Uterus (tissue), 4 donors: ENCODE measurements around the gene AUH. TPM values are rescaled to one million over a fixed set of nuclear protein-coding genes. Genes with fewer than 3 reads are reported as not detected.

Experiments
- DNase-seq, 2 donors: peaks; one replicate each; pipeline ENCODE4 v3.0.0-alpha.2; 2019 to 2020
- H3K27ac ChIP-seq, 2 donors: fragments of 200-600 bp; sonication (generic); 1 replicate in 1 of 2; 2 replicates in 1 of 2; pipeline ENCODE4 v1.5.1; 2016 to 2018
- H3K27me3 ChIP-seq, 2 donors: fragments of 200-600 bp; sonication (generic); one replicate each; pipeline ENCODE4 v1.5.1; 2018 to 2019; ENCODE audit warnings: control low read depth in 1 of 2
- H3K36me3 ChIP-seq, 2 donors: fragments of 200-600 bp; sonication (generic); one replicate each; pipeline ENCODE4 v1.5.1; 2019; ENCODE audit warnings: control low read depth in 1 of 2
- H3K4me1 ChIP-seq, 2 donors: fragments of 200-600 bp; sonication (generic); one replicate each; pipeline ENCODE4 v1.5.1; 2018 to 2019; ENCODE audit warnings: control low read depth in 1 of 2
- H3K4me3 ChIP-seq, 2 donors: fragments of 200-600 bp; sonication (generic); 1 replicate in 1 of 2; 2 replicates in 1 of 2; pipeline ENCODE4 v1.5.1; 2018 to 2019; ENCODE audit warnings: mild to moderate bottlenecking in 1 of 2
- H3K9me3 ChIP-seq, 2 donors: fragments of 200-600 bp; sonication (generic); one replicate each; pipeline ENCODE4 v1.5.1; 2019; ENCODE audit warnings: control low read depth in 1 of 2
- CTCF ChIP-seq, 4 experiments: fragments of 200-600 bp in 2 of 4; fragments of 450-650 bp in 2 of 4; sonication (generic) in 2 of 4; IDR thresholded peaks; one replicate each; pipeline ENCODE4 v1.5.1; 2016 to 2019; ENCODE audit warnings: antibody characterized with exemption in 4 of 4, mild to moderate bottlenecking in 2 of 4, moderate library complexity in 1 of 4
- POLR2A ChIP-seq, 2 donors: fragments of 450-650 bp; IDR thresholded peaks; one replicate each; pipeline ENCODE4 v1.6.1; 2016; ENCODE audit warnings: antibody characterized with exemption in 2 of 2, mild to moderate bottlenecking in 1 of 2, moderate library complexity in 1 of 2
- intact Hi-C: fragments of 100-400 bp; cut with DNase I; formaldehyde crosslinking; loops from one replicate; pipeline ENCODE4 v1.15.1; 2023; ENCODE audit warnings: low total_unique reads
- total RNA-seq, 4 donors: library from RNA; depleted of rRNA in 3 of 4; stranded (reverse); fragments of >200 nt in 3 of 4; gene quantifications; one replicate each; pipeline versions ENCODE4 v1.1.0 to v1.2.4, GENCODE V29; 2014 to 2023
- donor health status: DM: yes; HTN: yes; CAD: no.

AUH gene
- total RNA-seq, 4 donors from 2014 or later, result 4.4 to 36.7 (median 23.7) TPM

- no peak for TF ChIP-seq POLR2A (IDR thresholded peaks at IDR 0.05)
- no peak for TF ChIP-seq CTCF (IDR thresholded peaks at IDR 0.05)
- Histone ChIP-seq H3K36me3 (no peaks in the 10 kb centered on the region), H3K27me3 (no peaks in the 10 kb centered on the region), H3K4me1 (no peaks in the 10 kb centered on the region), H3K4me3 (no peak overlapping the region), H3K9me3 (no peaks in the 10 kb centered on the region), H3K27ac (no peak overlapping the region)
- no peak for DNase-seq
- intact Hi-C loops, result no loop called here
Observed at GRCh38 chr9:91258451-91258850, 103.3 kb downstream of the AUH start.

GRCh38 chr9:91256235-91256634 is 105.5 kb downstream of the AUH start:
- no peak overlapping the region for H3K4me3 ChIP-seq
- DNase-seq, result no peak
- H3K4me1 ChIP-seq, result no peaks in the 10 kb centered on the region
- no peaks in the 10 kb centered on the region for H3K9me3 ChIP-seq
- no peak for TF ChIP-seq CTCF (IDR thresholded peaks at IDR 0.05)
- TF ChIP-seq POLR2A (IDR thresholded peaks at IDR 0.05), result no peak
- H3K36me3 ChIP-seq, result no peaks in the 10 kb centered on the region
- intact Hi-C loops, result no loop called here
- no peaks in the 10 kb centered on the region for H3K27me3 ChIP-seq
- no peak overlapping the region for H3K27ac ChIP-seq

GRCh38 chr9:91255327-91255726 is 106.4 kb downstream of the AUH start:
- H3K4me3 ChIP-seq, result no peak overlapping the region
- no peaks in the 10 kb centered on the region for H3K9me3 ChIP-seq
- no peaks in the 10 kb centered on the region for H3K36me3 ChIP-seq
- no peak for DNase-seq
- no peak overlapping the region for H3K27ac ChIP-seq
- no peaks in the 10 kb centered on the region for H3K27me3 ChIP-seq
- H3K4me1 ChIP-seq, result no peaks in the 10 kb centered on the region
- intact Hi-C loops, result no loop called here
- TF ChIP-seq POLR2A (IDR thresholded peaks at IDR 0.05), result no peak
- no peak for TF ChIP-seq CTCF (IDR thresholded peaks at IDR 0.05)

- Histone ChIP-seq H3K4me1 (no peaks in the 10 kb centered on the region), H3K4me3 (no peak overlapping the region), H3K27me3 (no peaks in the 10 kb centered on the region), H3K9me3 (no peaks in the 10 kb centered on the region), H3K27ac (no peak overlapping the region), H3K36me3 (no peaks in the 10 kb centered on the region)
- TF ChIP-seq CTCF (IDR thresholded peaks at IDR 0.05), result no peak
- no peak for TF ChIP-seq POLR2A (IDR thresholded peaks at IDR 0.05)
- intact Hi-C loops, result no loop called here
- DNase-seq, result no peak
Observed at GRCh38 chr9:91253488-91253887, 108.2 kb downstream of the AUH start.

GRCh38 chr9:91248707-91249106 is 113.0 kb downstream of the AUH start:
- Histone ChIP-seq H3K27ac (no peak overlapping the region), H3K9me3 (no peaks in the 10 kb centered on the region), H3K27me3 (no peaks in the 10 kb centered on the region), H3K4me1 (no peaks in the 10 kb centered on the region), H3K4me3 (no peak overlapping the region), H3K36me3 (no peaks in the 10 kb centered on the region)
- DNase-seq, result no peak
- intact Hi-C loops, result no loop called here
- TF ChIP-seq CTCF (IDR thresholded peaks at IDR 0.05) (no peak), POLR2A (IDR thresholded peaks at IDR 0.05) (no peak)
